NB4 (cell line): ENCODE data around the gene SPECC1L.
A peak's percentile ranks its signal among the peaks of the same experiment; 100 is the strongest.

Experiments used
- DNase-seq: peaks from one replicate; pipeline ENCODE4 v3.0.0; 2010; ENCODE audit warnings: low read depth
- H3K4me3 ChIP-seq: one replicate; pipeline ENCODE4 v1.5.1; 2011; ENCODE audit warnings: mild to moderate bottlenecking, low read depth, low read length, moderate library complexity
- CTCF ChIP-seq: IDR thresholded peaks from one replicate; pipeline ENCODE4 v1.5.1; 2012; ENCODE audit warnings: low read depth, low read length
- MAX ChIP-seq: IDR thresholded peaks from 2 replicates; pipeline ENCODE4 v1.6.1; 2011; ENCODE audit warnings: low read depth, low read length
- MYC ChIP-seq: IDR thresholded peaks from 2 replicates; pipeline ENCODE4 v1.6.1; 2011; ENCODE audit warnings: low read depth, low read length
- POLR2A ChIP-seq: IDR thresholded peaks from 2 replicates; pipeline ENCODE4 v1.6.1; 2011; ENCODE audit warnings: mild to moderate bottlenecking; ENCODE audit not compliant: insufficient read length; ENCODE audit errors: extremely low read depth

SPECC1L gene

DNA sequence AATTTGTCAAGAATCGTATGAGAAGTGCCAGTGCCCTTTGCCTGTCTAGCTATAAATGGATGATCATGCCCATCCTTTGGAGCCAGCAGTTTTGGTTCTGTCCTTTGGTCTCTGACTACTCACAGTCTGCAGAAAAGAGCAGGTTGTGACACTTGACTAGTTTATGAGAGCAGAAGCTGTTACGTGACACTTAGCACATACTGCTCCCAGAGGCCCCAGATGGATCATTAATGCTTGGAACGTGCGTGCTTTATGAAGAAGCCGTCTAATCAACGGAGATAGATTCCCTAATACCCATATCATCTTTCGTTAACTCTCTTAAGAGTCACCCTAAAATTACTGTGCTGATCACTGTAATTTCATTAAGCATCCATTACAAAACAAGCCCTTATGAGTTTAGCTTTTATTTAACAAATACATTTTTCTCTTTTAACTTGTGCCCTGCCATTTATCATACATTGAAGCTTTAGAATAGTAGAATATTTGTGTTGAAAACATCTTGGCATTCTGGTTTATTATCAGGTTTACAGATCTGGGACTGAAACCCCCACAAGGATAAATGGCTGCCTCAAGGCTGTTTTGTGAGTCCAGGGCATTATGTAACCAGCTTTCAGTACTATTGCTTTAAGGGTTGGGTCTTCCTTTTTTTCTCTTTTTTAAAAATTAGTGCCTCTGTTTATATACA is 109.7 kb downstream of the SPECC1L start:
- no peak for DNase-seq
- no peak overlapping the region for H3K4me3 ChIP-seq
- TF ChIP-seq MYC (no peak), CTCF (no peak), MAX (no peak), POLR2A (no peak)

DNA sequence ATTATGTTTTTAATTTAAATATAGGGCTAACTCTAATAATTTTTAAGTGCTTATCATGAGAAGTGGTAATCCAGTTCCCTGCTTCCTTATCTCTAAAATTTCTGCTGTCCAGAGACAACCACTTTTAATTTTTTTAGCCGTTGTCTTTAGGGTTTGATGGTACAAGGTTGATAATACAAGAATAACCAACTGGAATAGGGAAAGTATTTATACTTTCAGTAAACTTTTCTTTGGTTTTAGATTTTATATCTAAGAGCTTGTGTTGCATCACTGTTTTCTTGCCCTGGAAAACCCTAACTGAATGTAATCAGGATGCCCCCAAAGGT is 110.2 kb downstream of the SPECC1L start:
- no peak overlapping the region for H3K4me3 ChIP-seq
- no peak for TF ChIP-seq MAX
- no peak for TF ChIP-seq POLR2A
- no peak for TF ChIP-seq MYC
- no peak for TF ChIP-seq CTCF
- no peak for DNase-seq

- no peak for DNase-seq
- H3K4me3 ChIP-seq, result no peak overlapping the region
- TF ChIP-seq POLR2A (no peak), MAX (no peak), MYC (no peak), CTCF (no peak)
Observed at GRCh38 chr22:24383061-24383460, 112.4 kb downstream of the SPECC1L start.

- peak; percentile 46 for DNase-seq
- TF ChIP-seq POLR2A (no peak), MYC (no peak), MAX (no peak), CTCF (no peak)
Observed at GRCh38 chr22:24384131-24384530, 113.5 kb downstream of the SPECC1L start.

GRCh38 chr22:24386937-24387471 is 116.4 kb downstream of the SPECC1L start:
- no peak for DNase-seq

More at GRCh38 chr22:24384131-24384530, 113.5 kb downstream of the SPECC1L start:
- H3K4me3 ChIP-seq, result no peak overlapping the region

DNA sequence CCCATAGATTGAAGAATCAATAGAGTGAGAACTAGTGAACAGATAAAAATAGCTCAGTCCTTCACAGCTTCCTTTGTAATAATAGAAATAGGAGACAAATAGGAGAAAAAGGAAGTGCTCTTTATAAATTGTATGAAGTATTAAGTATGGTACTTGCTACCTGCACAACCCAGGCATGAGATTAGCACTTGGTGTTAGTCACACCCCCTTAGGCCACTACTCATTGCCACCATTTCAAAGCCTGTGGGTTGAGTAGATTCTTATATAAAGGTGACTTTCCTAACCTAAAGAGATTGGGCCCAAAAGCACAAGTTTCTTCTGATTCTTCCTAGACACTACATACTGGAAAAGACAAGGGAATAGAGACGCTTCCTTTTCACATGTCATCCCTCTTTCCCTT is 119.0 kb downstream of the SPECC1L start:
- TF ChIP-seq CTCF (no peak), MYC (no peak), MAX (no peak), POLR2A (no peak)
- no peak overlapping the region for H3K4me3 ChIP-seq
- no peak for DNase-seq

More at GRCh38 chr22:24386937-24387471, 116.4 kb downstream of the SPECC1L start:
- H3K4me3 ChIP-seq, result no peak overlapping the region
- no peak for TF ChIP-seq MYC
